Uterus (tissue), 2 donors: ENCODE measurements around the gene IFT25.

Experiments
- CTCF ChIP-seq, 4 experiments: fragments of 200-600 bp in 2 of 4; fragments of 450-650 bp in 2 of 4; sonication (generic) in 2 of 4; IDR thresholded peaks; one replicate each; pipeline ENCODE4 v1.5.1; 2016 to 2019; ENCODE audit warnings: antibody characterized with exemption in 4 of 4, mild to moderate bottlenecking in 2 of 4, moderate library complexity in 1 of 4
- POLR2A ChIP-seq, 2 donors: fragments of 450-650 bp; IDR thresholded peaks; one replicate each; pipeline ENCODE4 v1.6.1; 2016; ENCODE audit warnings: antibody characterized with exemption in 2 of 2, mild to moderate bottlenecking in 1 of 2, moderate library complexity in 1 of 2

- TF ChIP-seq CTCF (IDR thresholded peaks at IDR 0.05), result no peak
- no peak for TF ChIP-seq POLR2A (IDR thresholded peaks at IDR 0.05)
Measured at GRCh38 chr1:53945183-53945432, 391 bp downstream of the IFT25 start.
